HepG2 (cell line): Measurements from ENCODE around the gene ABHD11. TPM values are rescaled to one million over a fixed set of nuclear protein-coding genes. Genes with fewer than 3 reads are reported as not detected.

Source experiments
- AHDC1 ChIP-seq: sonication (generic); formaldehyde crosslinking; IDR thresholded peaks from 2 replicates; pipeline ENCODE4 v1.5.1; 2020; ENCODE audit warnings: mild to moderate bottlenecking, missing genetic modification reagents, borderline replicate concordance
- ATF7-NPFF ChIP-seq: sonication (generic); formaldehyde crosslinking; IDR thresholded peaks from 2 replicates; pipeline ENCODE4 v1.8.1; 2023; ENCODE audit warnings: mild to moderate bottlenecking, low read depth, missing genetic modification reagents, moderate library complexity
- ESRRA ChIP-seq: sonication (generic); formaldehyde crosslinking; IDR thresholded peaks from 2 replicates; pipeline ENCODE4 v1.5.1; 2020; ENCODE audit warnings: mild to moderate bottlenecking, low read depth, missing genetic modification reagents
- FOXC1 ChIP-seq: sonication (generic); formaldehyde crosslinking; IDR thresholded peaks from 2 replicates; pipeline ENCODE4 v1.8.0; 2022; ENCODE audit warnings: mild to moderate bottlenecking, missing genetic modification reagents, borderline replicate concordance
- NFIC ChIP-seq: IDR thresholded peaks from 2 replicates; pipeline ENCODE4 v1.6.1; 2012; ENCODE audit warnings: mild to moderate bottlenecking, low read length, inconsistent platforms
- TEF ChIP-seq: sonication (generic); formaldehyde crosslinking; IDR thresholded peaks from 2 replicates; pipeline ENCODE4 v1.5.0; 2020; ENCODE audit warnings: missing genetic modification reagents
- ZBTB38 ChIP-seq: sonication (generic); formaldehyde crosslinking; IDR thresholded peaks from 2 replicates; pipeline ENCODE4 v1.5.1; 2020; ENCODE audit warnings: mild to moderate bottlenecking, missing genetic modification reagents
- ZNF142 ChIP-seq: sonication (generic); formaldehyde crosslinking; IDR thresholded peaks from 2 replicates; pipeline ENCODE4 v1.4.0; 2020; ENCODE audit warnings: missing genetic modification reagents
- ZZZ3 ChIP-seq: sonication (generic); formaldehyde crosslinking; IDR thresholded peaks from 2 replicates; pipeline ENCODE4 v1.4.0; 2020; ENCODE audit warnings: missing genetic modification reagents, mild to moderate bottlenecking, borderline replicate concordance
- polyA plus RNA-seq, 8 experiments: library from polyadenylated mRNA; depleted of rRNA in 3 of 8; stranded (reverse) in 7 of 8; unstranded in 1 of 8; fragments of >200 nt; fragmentation: Illumina TruSeq in 4 of 8; extraction: Trizol in 4 of 8; gene quantifications; 2 replicates each; pipeline versions ENCODE4 v1.2.1 to v1.2.3, GENCODE V29; 2011 to 2016; ENCODE audit warnings: low read depth in 4 of 8, missing spikeins in 1 of 8, mixed read lengths in 1 of 8; ENCODE audit not compliant: insufficient read depth in 1 of 8
- total RNA-seq, 5 experiments: library from RNA; depleted of rRNA; stranded (reverse); fragments of >200 nt; fragmentation: Illumina TruSeq; extraction: Trizol; gene quantifications; 2 replicates each; pipeline ENCODE4 v1.2.3, GENCODE V29; 2016; ENCODE audit warnings: low read depth in 1 of 5
- TF ChIP-seq, protein P1 (sequence below): sonication (generic); formaldehyde crosslinking; IDR thresholded peaks from 2 replicates; pipeline ENCODE4 v1.9.0; 2021; ENCODE audit warnings: missing genetic modification reagents, mild to moderate bottlenecking, borderline replicate concordance
- TF ChIP-seq, protein P2 (sequence below): IDR thresholded peaks from 2 replicates; pipeline ENCODE4 v1.6.1; 2012; ENCODE audit warnings: low read depth, low read length, improper control_type of control experiment

Gene ABHD11
- total and polyA plus RNA-seq, 2 of the 13 experiments (the other 11 are each of a cell fraction or from before 2014, with no cell fraction given): 7.0 to 8.1 TPM

GRCh38 chr7:73715648-73716317 is 22.8 kb downstream of the ABHD11 start (continued):
- no peak for TF ChIP-seq NFIC
- no peak for TF ChIP-seq ZNF142 (CRISPR knock-in tag)
- no peak for TF ChIP-seq ESRRA (CRISPR knock-in tag)
- no peak for TF ChIP-seq ZZZ3 (CRISPR knock-in tag)
- TF ChIP-seq FOXC1 (CRISPR knock-in tag): peak; percentile 62; the same call in 1 of the 2 replicates
- TF ChIP-seq, protein P1, sequence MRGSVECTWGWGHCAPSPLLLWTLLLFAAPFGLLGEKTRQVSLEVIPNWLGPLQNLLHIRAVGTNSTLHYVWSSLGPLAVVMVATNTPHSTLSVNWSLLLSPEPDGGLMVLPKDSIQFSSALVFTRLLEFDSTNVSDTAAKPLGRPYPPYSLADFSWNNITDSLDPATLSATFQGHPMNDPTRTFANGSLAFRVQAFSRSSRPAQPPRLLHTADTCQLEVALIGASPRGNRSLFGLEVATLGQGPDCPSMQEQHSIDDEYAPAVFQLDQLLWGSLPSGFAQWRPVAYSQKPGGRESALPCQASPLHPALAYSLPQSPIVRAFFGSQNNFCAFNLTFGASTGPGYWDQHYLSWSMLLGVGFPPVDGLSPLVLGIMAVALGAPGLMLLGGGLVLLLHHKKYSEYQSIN (CRISPR knock-in tag): no peak
- no peak for TF ChIP-seq TEF (CRISPR knock-in tag)
- TF ChIP-seq AHDC1: no peak
- TF ChIP-seq ZBTB38 (CRISPR knock-in tag): 0 out of 2 replicates have a peak, but pooled peaks have one; percentile 50
- TF ChIP-seq, protein P2, sequence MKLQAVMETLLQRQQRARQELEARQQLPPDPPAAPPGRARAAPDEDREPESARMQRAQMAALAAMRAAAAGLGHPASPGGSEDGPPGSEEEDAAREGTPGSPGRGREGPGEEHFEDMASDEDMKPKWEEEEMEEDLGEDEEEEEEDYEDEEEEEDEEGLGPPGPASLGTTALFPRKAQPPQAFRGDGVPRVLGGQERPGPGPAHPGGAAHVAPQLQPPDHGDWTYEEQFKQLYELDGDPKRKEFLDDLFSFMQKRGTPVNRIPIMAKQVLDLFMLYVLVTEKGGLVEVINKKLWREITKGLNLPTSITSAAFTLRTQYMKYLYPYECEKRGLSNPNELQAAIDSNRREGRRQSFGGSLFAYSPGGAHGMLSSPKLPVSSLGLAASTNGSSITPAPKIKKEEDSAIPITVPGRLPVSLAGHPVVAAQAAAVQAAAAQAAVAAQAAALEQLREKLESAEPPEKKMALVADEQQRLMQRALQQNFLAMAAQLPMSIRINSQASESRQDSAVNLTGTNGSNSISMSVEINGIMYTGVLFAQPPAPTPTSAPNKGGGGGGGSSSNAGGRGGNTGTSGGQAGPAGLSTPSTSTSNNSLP: 0 out of 2 replicates have a peak, but pooled peaks have one; percentile 60
- no peak for TF ChIP-seq ATF7-NPFF (CRISPR knock-in tag)
